ES-I3 (cell line): Measurements from ENCODE around the gene CDC42SE2.
"Not testable (repeated sequence)": the region's sequence is repeated elsewhere in the genome, so short reads cannot be mapped to it uniquely, and the experiment has no call there.

Experiments
- H3K36me3 ChIP-seq: 2 replicates; pipeline ENCODE4 v1.6.1; 2013; ENCODE audit warnings: mild to moderate bottlenecking, low read length, control low read depth, moderate library complexity; ENCODE audit not compliant: insufficient read depth
- H3K4me1 ChIP-seq: 2 replicates; pipeline ENCODE4 v1.6.1; 2013; ENCODE audit warnings: mild to moderate bottlenecking, control low read depth, low read length; ENCODE audit not compliant: insufficient read depth
- H3K9ac ChIP-seq: 2 replicates; pipeline ENCODE4 v1.6.1; 2013; ENCODE audit warnings: low read depth, mild to moderate bottlenecking, low read length, moderate library complexity
- H3K9me3 ChIP-seq: 2 replicates; pipeline ENCODE4 v1.6.1; 2013; ENCODE audit warnings: mild to moderate bottlenecking, low read length, moderate library complexity; ENCODE audit not compliant: control insufficient read depth, insufficient read depth

CDC42SE2 gene

GRCh38 chr5:131304414-131304813 is 40.6 kb downstream of the CDC42SE2 start:
- peaks cover 3% of the 10 kb centered on the region; the same call in 1 of the 2 replicates for H3K9me3 ChIP-seq

GRCh38 chr5:131305138-131305689 is 41.4 kb downstream of the CDC42SE2 start:
- H3K4me1 ChIP-seq: no peaks in the 10 kb centered on the region
- no peaks in the 10 kb centered on the region for H3K36me3 ChIP-seq
- no peak overlapping the region for H3K9ac ChIP-seq
- peaks cover 3% of the 10 kb centered on the region; the same call in 1 of the 2 replicates for H3K9me3 ChIP-seq

More at GRCh38 chr5:131304414-131304813, 40.6 kb downstream of the CDC42SE2 start:
- Histone ChIP-seq H3K4me1 (no peaks in the 10 kb centered on the region), H3K36me3 (no peaks in the 10 kb centered on the region), H3K9ac (no peak overlapping the region)

GRCh38 chr5:131305906-131306305 is 42.1 kb downstream of the CDC42SE2 start:
- Histone ChIP-seq H3K36me3 (no peaks in the 10 kb centered on the region), H3K9me3 (peaks cover 3% of the 10 kb centered on the region; the same call in 1 of the 2 replicates), H3K4me1 (no peaks in the 10 kb centered on the region), H3K9ac (no peak overlapping the region)

- Histone ChIP-seq H3K4me1 (peaks cover 11% of the 10 kb centered on the region; the same call in 1 of the 2 replicates), H3K9ac (peak overlapping the region; percentile 72)
- not testable (repeated sequence) for H3K9me3 ChIP-seq, H3K36me3 ChIP-seq
Observed at GRCh38 chr5:131312235-131312772, 48.5 kb downstream of the CDC42SE2 start.

GRCh38 chr5:131316026-131316425 is 52.2 kb downstream of the CDC42SE2 start:
- Histone ChIP-seq H3K36me3 (no peaks in the 10 kb centered on the region), H3K9me3 (no peaks in the 10 kb centered on the region; the same call in 1 of the 2 replicates), H3K4me1 (peaks cover 11% of the 10 kb centered on the region; the same call in 1 of the 2 replicates), H3K9ac (no peak overlapping the region)

- no peak overlapping the region for H3K9ac ChIP-seq
- H3K9me3 ChIP-seq: no peaks in the 10 kb centered on the region; the same call in 1 of the 2 replicates
- peaks cover 11% of the 10 kb centered on the region; the same call in 1 of the 2 replicates for H3K4me1 ChIP-seq
- H3K36me3 ChIP-seq: no peaks in the 10 kb centered on the region
Observed at GRCh38 chr5:131316822-131317221, 53.0 kb downstream of the CDC42SE2 start.

GRCh38 chr5:131318455-131318854 is 54.6 kb downstream of the CDC42SE2 start:
- no peak overlapping the region for H3K9ac ChIP-seq

GRCh38 chr5:131321066-131321465 is 57.2 kb downstream of the CDC42SE2 start:
- H3K9ac ChIP-seq: no peak overlapping the region
- H3K36me3 ChIP-seq: no peaks in the 10 kb centered on the region
- no peaks in the 10 kb centered on the region for H3K9me3 ChIP-seq
- no peaks in the 10 kb centered on the region for H3K4me1 ChIP-seq

More at GRCh38 chr5:131318455-131318854, 54.6 kb downstream of the CDC42SE2 start:
- H3K36me3 ChIP-seq: no peaks in the 10 kb centered on the region
- H3K9me3 ChIP-seq: no peaks in the 10 kb centered on the region; the same call in 1 of the 2 replicates
- peaks cover 11% of the 10 kb centered on the region; the same call in 1 of the 2 replicates for H3K4me1 ChIP-seq

- Histone ChIP-seq H3K9me3 (no peaks in the 10 kb centered on the region), H3K9ac (no peak overlapping the region), H3K4me1 (no peaks in the 10 kb centered on the region), H3K36me3 (no peaks in the 10 kb centered on the region)
Observed at GRCh38 chr5:131322926-131323325, 59.1 kb downstream of the CDC42SE2 start.

- Histone ChIP-seq H3K4me1 (no peaks in the 10 kb centered on the region), H3K9ac (no peak overlapping the region), H3K9me3 (no peaks in the 10 kb centered on the region), H3K36me3 (no peaks in the 10 kb centered on the region)
Observed at GRCh38 chr5:131323378-131323777, 59.5 kb downstream of the CDC42SE2 start.

- Histone ChIP-seq H3K36me3 (no peaks in the 10 kb centered on the region), H3K9me3 (no peaks in the 10 kb centered on the region), H3K4me1 (no peaks in the 10 kb centered on the region; the same call in 1 of the 2 replicates), H3K9ac (no peak overlapping the region)
Observed at GRCh38 chr5:131324303-131324702, 60.5 kb downstream of the CDC42SE2 start.

GRCh38 chr5:131328536-131329285 is 64.9 kb downstream of the CDC42SE2 start:
- no peaks in the 10 kb centered on the region; the same call in 1 of the 2 replicates for H3K4me1 ChIP-seq
- no peaks in the 10 kb centered on the region for H3K36me3 ChIP-seq
- no peak overlapping the region for H3K9ac ChIP-seq
- H3K9me3 ChIP-seq: no peaks in the 10 kb centered on the region

GRCh38 chr5:131329286-131329560 is 65.4 kb downstream of the CDC42SE2 start:
- Histone ChIP-seq H3K9ac (no peak overlapping the region), H3K36me3 (no peaks in the 10 kb centered on the region), H3K9me3 (no peaks in the 10 kb centered on the region), H3K4me1 (no peaks in the 10 kb centered on the region; the same call in 1 of the 2 replicates)

- H3K9me3 ChIP-seq: no peaks in the 10 kb centered on the region
- H3K36me3 ChIP-seq: no peaks in the 10 kb centered on the region
- no peak overlapping the region for H3K9ac ChIP-seq
- no peaks in the 10 kb centered on the region; the same call in 1 of the 2 replicates for H3K4me1 ChIP-seq
Observed at GRCh38 chr5:131330031-131330430, 66.2 kb downstream of the CDC42SE2 start.

- H3K9ac ChIP-seq, H3K4me1 ChIP-seq, H3K36me3 ChIP-seq, H3K9me3 ChIP-seq: not testable (repeated sequence)
Observed at GRCh38 chr5:131335756-131336155, 71.9 kb downstream of the CDC42SE2 start.
